Measurements from ENCODE around the gene TENT4A. TPM values are rescaled to one million over a fixed set of nuclear protein-coding genes. Genes with fewer than 3 reads are reported as not detected.
A peak's percentile ranks its signal among the peaks of the same experiment; 100 is the strongest.
"Not testable (repeated sequence)": the region's sequence is repeated elsewhere in the genome, so short reads cannot be mapped to it uniquely, and the experiment has no call there.

The TENT4A gene
- total RNA-seq (10.1 and 27.0 TPM in 2 replicates), polyA plus RNA-seq (6.7 and 10.9 TPM in 2 replicates)

- H3K4me1 ChIP-seq (ENCODE audit: low read depth): peaks cover 37% of the 10 kb centered on the region
- no peaks in the 10 kb centered on the region for H3K36me3 ChIP-seq
- DNase-seq (ENCODE audit: low read depth in 1 of 2, low spot score in 1 of 2): peak; percentile 26 to 41
- H3K9me3 ChIP-seq (ENCODE audit: low read depth): no peaks in the 10 kb centered on the region
- TF ChIP-seq, protein P1, sequence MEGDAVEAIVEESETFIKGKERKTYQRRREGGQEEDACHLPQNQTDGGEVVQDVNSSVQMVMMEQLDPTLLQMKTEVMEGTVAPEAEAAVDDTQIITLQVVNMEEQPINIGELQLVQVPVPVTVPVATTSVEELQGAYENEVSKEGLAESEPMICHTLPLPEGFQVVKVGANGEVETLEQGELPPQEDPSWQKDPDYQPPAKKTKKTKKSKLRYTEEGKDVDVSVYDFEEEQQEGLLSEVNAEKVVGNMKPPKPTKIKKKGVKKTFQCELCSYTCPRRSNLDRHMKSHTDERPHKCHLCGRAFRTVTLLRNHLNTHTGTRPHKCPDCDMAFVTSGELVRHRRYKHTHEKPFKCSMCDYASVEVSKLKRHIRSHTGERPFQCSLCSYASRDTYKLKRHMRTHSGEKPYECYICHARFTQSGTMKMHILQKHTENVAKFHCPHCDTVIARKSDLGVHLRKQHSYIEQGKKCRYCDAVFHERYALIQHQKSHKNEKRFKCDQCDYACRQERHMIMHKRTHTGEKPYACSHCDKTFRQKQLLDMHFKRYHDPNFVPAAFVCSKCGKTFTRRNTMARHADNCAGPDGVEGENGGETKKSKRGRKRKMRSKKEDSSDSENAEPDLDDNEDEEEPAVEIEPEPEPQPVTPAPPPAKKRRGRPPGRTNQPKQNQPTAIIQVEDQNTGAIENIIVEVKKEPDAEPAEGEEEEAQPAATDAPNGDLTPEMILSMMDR (IDR thresholded peaks at IDR 0.05; ENCODE audit: low read depth, low read length): no peak
- peak within 1 kb of the TSS; percentile 81 for H3K4me3 ChIP-seq
- H3K27me3 ChIP-seq: no peaks in the 10 kb centered on the region
- H3K27ac ChIP-seq: peak within 1 kb of the TSS; percentile 92
Measured at GRCh38 chr5:6713274-6714225, at the start of gene TENT4A. Gene TENT4A, plus strand, starts transcription at chr5:6713432. Its CDS starts 552 bp downstream, at chr5:6713984.

DNA sequence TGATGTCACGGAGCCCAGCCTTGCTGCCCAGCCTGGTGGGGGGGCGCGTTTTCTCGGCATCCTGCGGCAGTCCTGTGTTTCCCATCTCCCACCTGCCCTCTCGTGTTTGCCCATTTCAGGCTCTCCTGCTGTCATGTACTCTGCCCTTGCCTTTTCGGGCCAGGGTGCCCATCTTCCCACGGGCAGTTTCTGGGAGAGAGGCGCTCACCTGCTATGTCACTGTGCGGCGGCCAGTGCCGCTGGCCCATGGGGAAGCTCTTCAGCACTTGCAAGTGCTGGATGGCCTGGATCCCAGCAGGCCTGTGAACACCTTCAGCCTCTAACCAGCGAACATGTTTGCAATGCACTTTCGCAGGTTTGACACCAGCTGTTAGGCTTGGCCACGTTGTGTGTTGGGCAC lies 46.5 kb upstream of the TENT4A start:
- no peak overlapping the region for H3K27ac ChIP-seq
- TF ChIP-seq, protein P1 (IDR thresholded peaks at IDR 0.05; ENCODE audit: low read depth, low read length): no peak

GRCh38 chr5:6667648-6668047 lies 45.6 kb upstream of the TENT4A start:
- no peaks in the 10 kb centered on the region for H3K27me3 ChIP-seq
- DNase-seq (ENCODE audit: low read depth in 1 of 2, low spot score in 1 of 2): no peak
- no peaks in the 10 kb centered on the region for H3K36me3 ChIP-seq
- H3K9me3 ChIP-seq (ENCODE audit: low read depth): no peaks in the 10 kb centered on the region
- TF ChIP-seq, protein P1 (IDR thresholded peaks at IDR 0.05; ENCODE audit: low read depth, low read length): no peak
- no peak overlapping the region for H3K4me3 ChIP-seq
- H3K27ac ChIP-seq: no peak overlapping the region
- no peaks in the 10 kb centered on the region for H3K4me1 ChIP-seq (ENCODE audit: low read depth)

More for the DNA sequence above, 46.5 kb upstream of the TENT4A start:
- H3K9me3 ChIP-seq (ENCODE audit: low read depth): no peaks in the 10 kb centered on the region
- no peaks in the 10 kb centered on the region for H3K27me3 ChIP-seq
- H3K4me1 ChIP-seq (ENCODE audit: low read depth): no peaks in the 10 kb centered on the region
- no peak for DNase-seq (ENCODE audit: low read depth in 1 of 2, low spot score in 1 of 2)
- no peaks in the 10 kb centered on the region for H3K36me3 ChIP-seq
- H3K4me3 ChIP-seq: no peak overlapping the region

GRCh38 chr5:6668717-6669116 lies 44.5 kb upstream of the TENT4A start:
- not testable (repeated sequence) for DNase-seq (ENCODE audit: low read depth in 1 of 2, low spot score in 1 of 2); H3K4me1 ChIP-seq (ENCODE audit: low read depth); H3K9me3 ChIP-seq (ENCODE audit: low read depth); H3K27me3 ChIP-seq; H3K27ac ChIP-seq; H3K4me3 ChIP-seq; H3K36me3 ChIP-seq

DNA sequence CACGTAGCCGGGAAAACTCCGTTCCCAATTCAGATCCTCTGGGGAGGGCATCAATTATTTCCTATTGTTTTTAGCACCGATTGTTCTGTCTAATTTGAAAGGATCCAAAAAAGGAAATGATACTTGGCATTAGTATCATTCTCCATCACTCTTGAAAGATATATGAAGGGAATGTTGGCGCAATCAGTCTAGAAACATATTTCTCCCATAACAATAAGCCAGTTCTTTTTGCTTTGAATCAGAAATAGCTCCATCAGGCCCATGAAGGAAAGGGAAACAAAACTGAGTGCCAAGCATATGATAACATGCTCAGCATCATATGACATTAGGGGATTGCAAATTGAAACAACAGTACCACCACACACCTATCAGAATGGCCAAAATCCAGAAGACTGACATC lies 40.2 kb upstream of the TENT4A start:
- DNase-seq (ENCODE audit: low read depth in 1 of 2, low spot score in 1 of 2): no peak

More for the DNA sequence above, 40.2 kb upstream of the TENT4A start:
- H3K36me3 ChIP-seq: no peaks in the 10 kb centered on the region
- no peak overlapping the region for H3K27ac ChIP-seq
- H3K4me1 ChIP-seq (ENCODE audit: low read depth): no peaks in the 10 kb centered on the region
- no peaks in the 10 kb centered on the region for H3K9me3 ChIP-seq (ENCODE audit: low read depth)
- TF ChIP-seq, protein P1 (IDR thresholded peaks at IDR 0.05; ENCODE audit: low read depth, low read length): no peak
- no peak overlapping the region for H3K4me3 ChIP-seq
- no peaks in the 10 kb centered on the region for H3K27me3 ChIP-seq
